Thoracic aorta (tissue), 2 donors: ENCODE measurements around the gene OR52B6. TPM values are rescaled to one million over a fixed set of nuclear protein-coding genes. Genes with fewer than 3 reads are reported as not detected.
"Not testable (repeated sequence)": the region's sequence is repeated elsewhere in the genome, so short reads cannot be mapped to it uniquely, and the experiment has no call there.

ENCODE experiments used
- ATAC-seq: fragments of 150-250 bp; one replicate; pipeline ENCODE4 v1.8.0; 2017; ENCODE audit warnings: low read depth; ENCODE audit not compliant: insufficient number of reproducible peaks, low FRiP score
- DNase-seq: peaks from one replicate; pipeline ENCODE4 v3.0.0-alpha.2; 2020; ENCODE audit warnings: low spot score
- H3K27ac ChIP-seq, 2 donors: fragments of 200-600 bp; sonication (generic); 1 replicate in 1 of 2; 2 replicates in 1 of 2; pipeline ENCODE4 v1.5.1; 2016; ENCODE audit warnings: mild to moderate bottlenecking in 2 of 2, moderate library complexity in 2 of 2
- H3K27me3 ChIP-seq: fragments of 200-600 bp; sonication (generic); replicated peaks from 2 replicates; pipeline ENCODE4 v1.6.0; 2016; ENCODE audit warnings: mild to moderate bottlenecking; ENCODE audit not compliant: insufficient read depth
- H3K36me3 ChIP-seq: fragments of 200-600 bp; sonication (generic); one replicate; pipeline ENCODE4 v1.5.1; 2016
- H3K4me1 ChIP-seq, 2 donors: fragments of 200-600 bp; sonication (generic); 1 replicate in 1 of 2; 2 replicates in 1 of 2; pipeline versions ENCODE4 v1.5.1 to v1.6.0; 2016; ENCODE audit warnings: low read depth in 2 of 2, mild to moderate bottlenecking in 1 of 2; ENCODE audit not compliant: control insufficient read depth in 1 of 2
- H3K4me3 ChIP-seq: fragments of 200-600 bp; sonication (generic); 2 replicates; pipeline ENCODE4 v1.5.1; 2016; ENCODE audit warnings: mild to moderate bottlenecking
- H3K9me3 ChIP-seq: fragments of 200-600 bp; sonication (generic); 2 replicates; pipeline ENCODE4 v1.5.1; 2016
- total RNA-seq, 2 donors: library from RNA; depleted of rRNA; stranded (reverse); fragments of >200 nt; gene quantifications; one replicate each; pipeline versions ENCODE4 v1.1.0 to v1.2.3, GENCODE V29; 2016
- TF ChIP-seq, protein P1 (sequence below): fragments of 200-600 bp; sonication (generic); IDR thresholded peaks from one replicate; pipeline ENCODE4 v1.5.1; 2019; ENCODE audit warnings: antibody characterized with exemption

The OR52B6 gene
- total RNA-seq, 2 donors from 2014 or later: not detected

DNA sequence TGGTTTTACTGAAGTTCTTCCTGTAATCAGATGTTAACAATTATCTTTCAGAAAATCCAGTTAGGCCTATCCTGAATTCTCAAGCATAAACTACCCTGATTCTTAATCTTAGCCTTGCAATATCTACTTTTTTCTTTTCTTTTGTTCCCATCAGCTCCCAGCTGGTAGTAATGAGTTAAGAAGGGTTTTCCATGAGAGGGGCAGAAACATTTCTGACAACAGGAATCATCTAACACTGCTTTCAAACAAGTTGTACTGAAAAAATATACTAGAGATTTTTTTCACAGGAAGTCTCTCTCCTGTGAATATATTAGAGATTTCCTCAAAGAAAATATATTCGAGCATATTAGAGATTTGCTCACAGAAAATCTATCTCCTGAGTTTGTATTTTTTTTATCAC is 12.5 kb downstream of the OR52B6 start:
- H3K4me3 ChIP-seq: no peak overlapping the region
- peaks cover 8 to 17% of the 10 kb centered on the region in 2 donors for H3K4me1 ChIP-seq
- TF ChIP-seq, protein P1, sequence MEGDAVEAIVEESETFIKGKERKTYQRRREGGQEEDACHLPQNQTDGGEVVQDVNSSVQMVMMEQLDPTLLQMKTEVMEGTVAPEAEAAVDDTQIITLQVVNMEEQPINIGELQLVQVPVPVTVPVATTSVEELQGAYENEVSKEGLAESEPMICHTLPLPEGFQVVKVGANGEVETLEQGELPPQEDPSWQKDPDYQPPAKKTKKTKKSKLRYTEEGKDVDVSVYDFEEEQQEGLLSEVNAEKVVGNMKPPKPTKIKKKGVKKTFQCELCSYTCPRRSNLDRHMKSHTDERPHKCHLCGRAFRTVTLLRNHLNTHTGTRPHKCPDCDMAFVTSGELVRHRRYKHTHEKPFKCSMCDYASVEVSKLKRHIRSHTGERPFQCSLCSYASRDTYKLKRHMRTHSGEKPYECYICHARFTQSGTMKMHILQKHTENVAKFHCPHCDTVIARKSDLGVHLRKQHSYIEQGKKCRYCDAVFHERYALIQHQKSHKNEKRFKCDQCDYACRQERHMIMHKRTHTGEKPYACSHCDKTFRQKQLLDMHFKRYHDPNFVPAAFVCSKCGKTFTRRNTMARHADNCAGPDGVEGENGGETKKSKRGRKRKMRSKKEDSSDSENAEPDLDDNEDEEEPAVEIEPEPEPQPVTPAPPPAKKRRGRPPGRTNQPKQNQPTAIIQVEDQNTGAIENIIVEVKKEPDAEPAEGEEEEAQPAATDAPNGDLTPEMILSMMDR: no peak
- no peaks in the 10 kb centered on the region for H3K27me3 ChIP-seq
- H3K9me3 ChIP-seq: no peaks in the 10 kb centered on the region
- no peaks in the 10 kb centered on the region for H3K36me3 ChIP-seq
- no peak for DNase-seq
- no peak overlapping the region for H3K27ac ChIP-seq
- no peak for ATAC-seq

DNA sequence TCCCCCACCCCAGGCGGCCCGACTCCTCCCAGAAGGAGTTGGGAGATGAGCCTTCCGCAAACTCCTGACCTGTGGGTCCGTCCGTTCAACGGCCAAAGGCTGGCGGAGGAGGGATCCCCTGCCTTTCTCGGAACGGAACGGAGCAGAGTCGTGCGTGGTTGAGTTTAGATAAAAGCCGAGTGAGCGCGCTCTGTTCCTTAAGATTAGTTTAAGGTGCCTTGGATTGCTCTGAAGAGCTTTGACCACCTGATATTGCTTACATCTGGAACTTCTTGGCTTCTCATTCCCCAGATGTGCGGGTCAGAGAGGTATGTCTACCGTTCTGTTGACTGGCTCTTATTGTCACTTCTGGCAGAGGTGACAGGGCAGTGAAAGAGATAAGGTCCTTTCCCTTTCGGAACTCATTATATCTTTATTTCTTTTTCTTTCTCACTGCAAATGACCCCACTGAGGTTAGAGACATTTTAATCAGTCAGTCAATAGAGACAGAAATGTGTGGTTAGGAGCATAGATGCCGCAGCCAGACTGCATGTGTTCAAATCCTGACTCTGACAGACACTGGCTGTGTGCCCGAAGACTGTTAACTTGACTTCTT is 16.0 kb downstream of the OR52B6 start, which contains the start of gene TRIM6:
TRIM6 (plus strand) TSS at position 31 of the 595 bp plus-strand sequence; CDS start at position 292, 261 bp downstream.
- Histone ChIP-seq H3K9me3 (no peaks in the 10 kb centered on the region), H3K36me3 (no peaks in the 10 kb centered on the region), H3K4me1 (peaks cover 8 to 31% of the 10 kb centered on the region in 2 donors), H3K27me3 (no peaks in the 10 kb centered on the region), H3K4me3 (peak within 1 kb of the TSS; percentile 77), H3K27ac (peak within 1 kb of the TSS; percentile 38 to 59)
- no peak for ATAC-seq
- TF ChIP-seq, protein P1: no peak
- no peak for DNase-seq

DNA sequence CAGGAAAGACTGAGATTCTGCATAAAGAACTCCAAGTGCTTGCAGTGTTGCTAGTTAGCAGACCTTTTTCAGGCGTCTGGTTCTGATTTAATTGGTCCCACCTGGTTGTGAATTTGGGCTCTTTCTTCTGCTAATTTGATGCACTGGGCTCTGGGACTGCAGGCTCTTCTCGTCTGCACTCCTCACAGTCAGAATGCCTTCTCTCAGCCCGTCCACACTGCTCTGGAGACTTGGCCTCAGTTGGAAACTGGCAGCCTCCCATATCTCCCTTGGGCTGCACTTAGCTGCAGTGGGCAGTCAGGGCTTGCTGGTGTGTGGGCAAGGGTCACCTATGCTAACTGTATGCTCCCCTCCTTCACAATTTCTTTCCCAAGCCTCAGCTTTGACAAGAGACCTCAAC is 17.3 kb downstream of the OR52B6 start:
- no peaks in the 10 kb centered on the region for H3K27me3 ChIP-seq
- no peak for DNase-seq
- TF ChIP-seq, protein P1: no peak
- H3K9me3 ChIP-seq: no peaks in the 10 kb centered on the region
- peaks cover 8 to 31% of the 10 kb centered on the region in 2 donors for H3K4me1 ChIP-seq
- ATAC-seq: no peak
- no peak overlapping the region for H3K27ac ChIP-seq
- H3K4me3 ChIP-seq: no peak overlapping the region
- H3K36me3 ChIP-seq: no peaks in the 10 kb centered on the region

DNA sequence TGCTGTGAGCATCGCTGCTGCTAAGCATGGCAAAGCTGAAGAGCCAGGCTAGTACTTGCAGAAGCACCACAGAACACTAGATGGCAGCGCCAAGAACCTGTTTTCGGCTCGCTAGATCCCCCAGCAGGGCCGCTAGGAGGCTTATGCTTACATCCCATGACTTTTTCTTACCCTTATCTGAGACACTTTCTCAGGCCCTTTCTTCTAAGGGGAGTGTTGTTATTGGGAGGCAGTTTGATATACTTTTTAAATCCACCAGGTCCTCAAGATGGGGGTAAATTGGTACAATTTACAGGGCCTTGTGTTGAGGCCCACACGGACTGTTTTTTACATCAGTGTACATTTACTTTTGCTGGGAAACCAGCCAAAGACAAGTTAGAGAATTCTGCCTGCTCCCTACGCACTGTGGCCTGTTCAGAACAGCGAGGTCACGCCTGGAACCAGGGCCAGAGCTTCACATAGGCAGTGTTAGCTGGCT is 19.7 kb downstream of the OR52B6 start:
- ATAC-seq (peak; percentile 55), DNase-seq (no peak)
- no peaks in the 10 kb centered on the region for H3K27me3 ChIP-seq

DNA sequence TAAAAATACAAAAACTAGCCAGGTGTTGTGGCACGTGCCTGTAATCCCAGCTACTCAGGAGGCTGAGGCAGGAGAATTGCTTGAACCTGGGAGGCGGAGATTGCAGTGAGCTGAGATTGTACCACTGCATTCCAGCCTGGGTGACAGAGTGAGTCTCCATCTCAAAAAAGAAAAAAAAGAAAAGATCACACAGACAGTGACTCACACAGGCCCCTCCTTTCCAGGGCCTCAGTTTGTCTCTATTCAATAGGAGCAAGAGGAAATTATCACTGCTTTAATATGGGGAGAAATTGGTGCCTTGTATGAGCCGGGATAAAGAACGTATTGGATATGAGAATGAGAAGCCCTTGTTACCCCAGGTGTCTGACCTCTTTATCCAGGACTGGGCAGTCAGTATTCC is 22.1 kb downstream of the OR52B6 start:
- not testable (repeated sequence) for H3K27ac ChIP-seq, H3K4me3 ChIP-seq, H3K27me3 ChIP-seq, H3K36me3 ChIP-seq, H3K9me3 ChIP-seq, DNase-seq, ATAC-seq
- H3K4me1 ChIP-seq: peaks cover 0 to 23% of the 10 kb centered on the region in 2 donors

More for the DNA sequence above, 19.7 kb downstream of the OR52B6 start:
- Histone ChIP-seq H3K36me3 (no peaks in the 10 kb centered on the region), H3K9me3 (no peaks in the 10 kb centered on the region), H3K4me1 (peaks cover 8 to 31% of the 10 kb centered on the region in 2 donors), H3K27ac (peak overlapping the region; percentile 70 to 77), H3K4me3 (peak overlapping the region; percentile 2)
- TF ChIP-seq, protein P1: peak; percentile 69
